T47D (cell line): Measurements from ENCODE around the gene EXOC1.

Experiments used
- DNase-seq, 2 experiments: peaks; one replicate each; pipeline versions ENCODE4 v3.0.0 to v3.0.0-alpha.2; 2011 to 2012; ENCODE audit warnings: low read depth in 1 of 2, low spot score in 1 of 2
- JUND ChIP-seq: IDR thresholded peaks from 2 replicates; pipeline ENCODE4 v1.6.1; 2012; ENCODE audit warnings: low read depth
- in situ Hi-C: cut with HindIII; loops from 2 replicates; pipeline ENCODE4 v1.10.0; 2016; ENCODE audit warnings: low sequenced_read_pairs, low pct_unique_long_range_greater_than_20kb

The EXOC1 gene

DNA sequence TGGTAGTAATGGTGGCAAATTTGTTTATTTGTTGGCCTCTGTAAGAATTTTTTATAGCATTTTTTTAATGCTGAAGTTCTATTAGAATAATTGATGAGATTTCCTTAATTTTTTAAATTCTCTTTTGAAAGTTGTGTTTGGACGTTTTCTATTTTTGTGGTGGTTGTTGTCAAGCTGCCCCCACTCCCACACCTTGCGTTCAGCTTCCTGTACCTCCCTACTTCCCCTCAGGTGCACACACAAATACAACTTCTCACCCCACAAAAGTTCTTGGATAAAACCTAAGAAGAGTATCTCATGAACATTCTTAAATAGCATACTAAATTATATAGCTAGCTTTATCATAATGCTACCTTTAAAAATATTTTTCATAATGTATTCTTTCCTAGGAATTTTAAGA is 38.7 kb downstream of the EXOC1 start:
- no peak for DNase-seq
- in situ Hi-C loops = no loop called here
- no peak for TF ChIP-seq JUND

DNA sequence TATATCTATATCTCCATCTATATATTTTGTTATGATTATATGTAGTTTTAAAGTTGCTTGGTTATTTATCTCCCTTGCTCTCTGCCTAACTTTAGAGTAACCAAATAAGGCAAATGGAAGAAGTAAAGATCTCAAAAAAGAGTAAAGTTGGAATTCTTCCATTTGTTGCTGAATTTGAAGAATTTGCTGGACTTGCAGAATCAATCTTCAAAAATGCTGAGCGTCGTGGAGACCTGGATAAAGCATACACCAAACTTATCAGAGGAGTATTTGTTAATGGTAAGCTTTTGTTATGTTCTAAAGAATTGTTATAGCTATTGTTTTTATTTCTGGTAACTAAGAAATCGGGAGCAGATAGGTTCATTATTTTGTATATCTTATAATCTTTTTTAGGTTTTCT is 43.2 kb downstream of the EXOC1 start:
- no peak for DNase-seq
- in situ Hi-C loops = no loop called here

DNA sequence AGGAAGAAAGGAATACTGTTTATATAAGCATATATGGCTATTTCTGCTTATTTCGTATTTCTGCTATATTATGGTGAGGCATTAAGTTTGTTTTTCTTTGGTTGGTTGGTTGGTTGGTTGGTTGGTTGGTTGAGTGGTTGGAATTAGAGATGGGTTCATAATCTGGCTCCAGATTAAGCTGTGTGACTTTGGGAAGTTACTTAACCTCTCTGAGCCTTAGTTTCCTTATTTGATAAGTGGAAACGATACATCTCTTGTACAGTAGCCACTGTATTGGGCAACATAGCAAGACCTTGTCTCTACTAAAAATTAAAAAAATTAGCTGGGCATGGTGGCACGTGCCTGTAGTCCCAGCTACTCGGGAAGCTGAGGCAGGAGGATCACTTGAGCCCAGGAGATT is 49.2 kb downstream of the EXOC1 start:
- no peak for DNase-seq
- in situ Hi-C loops = no loop called here
- TF ChIP-seq JUND = no peak

More for the DNA sequence above, 43.2 kb downstream of the EXOC1 start:
- TF ChIP-seq JUND = no peak

DNA sequence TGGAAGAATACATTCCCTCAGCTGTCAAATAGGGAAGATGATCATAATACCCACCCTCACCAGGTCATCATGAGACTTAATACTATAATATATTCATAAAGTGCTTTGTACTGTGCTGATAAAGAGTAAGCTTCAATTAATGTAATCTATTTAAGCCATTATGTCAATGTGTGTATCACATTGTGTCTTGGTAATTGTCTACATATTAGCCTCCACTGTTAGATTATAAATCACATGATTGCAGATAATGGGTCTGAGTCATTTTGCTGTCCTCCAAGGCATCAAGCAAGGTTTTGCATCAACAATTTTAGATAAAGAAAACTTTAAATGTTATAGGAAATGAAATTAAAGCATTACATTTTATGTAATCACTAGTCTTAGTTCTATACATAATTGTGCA is 50.1 kb downstream of the EXOC1 start:
- TF ChIP-seq JUND = no peak
- no peak for DNase-seq
- in situ Hi-C loops = no loop called here

DNA sequence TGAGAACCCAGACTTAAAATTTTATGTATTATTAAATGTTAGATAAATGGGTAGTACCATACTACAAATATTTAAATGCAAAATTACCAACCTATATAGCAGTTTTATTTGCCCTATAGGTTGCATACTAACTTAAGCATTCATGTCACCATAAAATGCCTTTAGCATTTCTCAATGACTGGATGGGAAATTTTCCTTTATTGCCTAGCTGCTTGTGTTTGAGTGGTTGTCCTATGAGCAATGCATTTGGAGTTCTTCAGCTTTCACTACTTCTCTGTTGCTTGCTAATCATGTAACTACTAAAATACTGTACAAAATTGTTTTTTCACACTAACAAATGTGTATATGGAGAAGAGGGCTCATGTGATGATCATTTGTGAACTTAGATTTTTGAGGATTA is 51.1 kb downstream of the EXOC1 start:
- DNase-seq = no peak
- in situ Hi-C loops = no loop called here
- TF ChIP-seq JUND = no peak

DNA sequence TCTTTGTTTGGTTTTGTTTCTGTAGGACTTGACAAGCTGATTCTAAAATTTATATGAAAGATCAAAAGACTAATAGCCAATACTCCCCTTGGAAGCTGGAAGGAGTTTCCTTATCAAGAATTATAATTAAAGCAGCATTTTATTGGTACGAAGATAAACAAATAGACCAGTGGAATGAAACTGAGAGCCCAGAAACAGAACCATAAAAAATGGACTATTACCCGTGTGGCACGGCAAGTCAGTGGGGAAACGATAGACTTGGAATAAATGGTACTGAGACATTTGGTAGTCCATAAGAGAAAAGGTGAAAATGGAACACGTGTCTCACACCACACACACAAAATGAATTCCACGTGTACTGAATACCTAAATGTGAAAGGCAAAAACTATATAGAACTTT is 52.9 kb downstream of the EXOC1 start:
- in situ Hi-C loops = no loop called here
- TF ChIP-seq JUND = no peak
- no peak for DNase-seq

DNA sequence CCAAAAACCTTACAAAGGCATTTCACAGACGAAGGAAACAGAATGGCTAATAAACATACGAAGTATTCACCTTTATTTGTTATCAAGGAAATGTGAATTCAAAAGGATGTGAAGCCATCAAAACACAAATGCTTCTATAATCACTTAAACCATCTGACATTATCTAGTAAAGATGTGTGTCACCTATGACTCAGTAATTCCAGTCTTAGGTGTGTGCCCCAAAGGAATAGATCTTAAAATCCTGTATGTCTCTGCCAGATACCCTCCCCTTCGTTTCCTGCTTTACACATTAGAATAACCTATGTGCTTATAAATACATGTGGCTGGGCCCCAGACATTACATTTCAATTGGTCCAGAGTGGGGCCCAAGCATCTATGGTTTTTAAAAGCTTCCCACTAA is 53.5 kb downstream of the EXOC1 start:
- in situ Hi-C loops = no loop called here
- TF ChIP-seq JUND = no peak
- no peak for DNase-seq

DNA sequence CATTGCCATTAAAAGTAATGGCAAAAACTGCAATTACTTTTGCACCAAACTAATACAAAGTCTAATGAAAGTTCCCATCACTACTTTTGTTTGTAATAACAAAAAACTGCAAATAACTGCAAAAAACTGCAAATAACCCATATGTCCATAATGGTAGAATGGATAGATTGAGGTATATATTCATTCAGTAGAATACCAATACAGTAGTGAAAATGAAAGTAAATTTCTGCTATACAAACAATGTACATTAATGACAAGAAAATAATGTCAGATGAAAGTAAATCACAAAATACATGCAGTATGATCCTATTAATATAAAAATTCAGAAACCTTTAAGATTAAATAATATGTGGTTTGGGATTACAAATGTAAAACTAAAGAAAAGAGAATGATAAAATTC is 54.0 kb downstream of the EXOC1 start:
- no peak for DNase-seq
- TF ChIP-seq JUND = no peak
- in situ Hi-C loops = no loop called here

DNA sequence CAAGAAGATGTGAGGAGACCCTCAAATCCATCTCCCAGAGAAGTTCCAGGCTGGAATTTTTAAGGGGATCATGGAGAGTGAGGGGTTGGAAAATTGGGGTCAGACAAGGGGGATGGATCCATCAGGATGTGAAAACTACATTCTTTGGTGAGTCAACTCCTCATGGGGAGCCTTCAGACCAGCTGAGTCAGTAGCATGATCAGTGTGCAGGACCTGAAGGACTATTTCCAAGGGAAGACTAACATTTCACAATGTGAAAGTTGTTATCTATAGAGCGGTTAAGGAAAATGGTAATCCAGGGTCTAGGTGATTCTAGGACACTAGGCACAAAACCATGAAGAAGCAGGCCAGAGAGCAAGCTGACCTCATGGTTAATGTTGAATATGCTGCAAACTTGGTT is 56.7 kb downstream of the EXOC1 start:
- in situ Hi-C loops = no loop called here
- no peak for TF ChIP-seq JUND
- no peak for DNase-seq

DNA sequence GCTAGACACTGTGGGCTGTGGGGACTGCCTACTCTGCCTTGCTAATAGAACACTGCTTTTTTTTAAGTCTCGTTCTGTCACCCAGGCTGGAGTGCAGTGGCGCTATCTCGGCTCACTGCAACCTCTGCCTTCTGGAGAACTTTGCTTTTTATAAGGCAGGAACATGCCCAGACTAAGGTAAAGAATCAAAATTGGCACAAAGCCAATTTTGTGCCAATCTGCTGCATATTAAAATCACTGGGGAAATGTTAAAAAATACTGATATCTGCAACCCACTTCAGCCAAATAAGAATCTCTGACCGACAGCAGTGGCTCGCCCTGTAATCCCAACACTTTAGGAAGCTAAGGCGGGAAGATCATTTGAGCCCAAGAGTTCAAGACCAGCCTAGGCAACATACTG is 58.8 kb downstream of the EXOC1 start:
- in situ Hi-C loops = no loop called here
- no peak for DNase-seq
- TF ChIP-seq JUND = no peak

DNA sequence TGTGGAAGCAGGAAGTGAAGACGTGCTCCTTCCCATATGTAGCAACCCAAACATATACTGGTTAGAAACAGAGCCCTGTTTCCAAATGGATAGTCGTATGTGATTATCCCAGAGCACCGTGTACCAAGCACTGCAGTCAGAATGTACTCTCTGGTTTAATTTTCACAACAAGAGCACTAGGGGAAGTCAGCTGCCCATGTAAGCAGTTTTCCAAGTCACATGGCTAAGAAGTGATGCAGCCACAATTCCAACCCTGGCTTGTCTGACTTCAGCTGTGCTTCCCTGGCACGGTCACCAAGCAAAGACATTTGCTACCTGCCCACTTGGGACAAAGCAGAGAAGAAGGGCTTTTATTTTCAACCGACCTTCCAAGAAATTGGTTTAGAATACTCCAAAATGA is 67.1 kb downstream of the EXOC1 start:
- in situ Hi-C loops = no loop called here
- TF ChIP-seq JUND = no peak
- DNase-seq = no peak

DNA sequence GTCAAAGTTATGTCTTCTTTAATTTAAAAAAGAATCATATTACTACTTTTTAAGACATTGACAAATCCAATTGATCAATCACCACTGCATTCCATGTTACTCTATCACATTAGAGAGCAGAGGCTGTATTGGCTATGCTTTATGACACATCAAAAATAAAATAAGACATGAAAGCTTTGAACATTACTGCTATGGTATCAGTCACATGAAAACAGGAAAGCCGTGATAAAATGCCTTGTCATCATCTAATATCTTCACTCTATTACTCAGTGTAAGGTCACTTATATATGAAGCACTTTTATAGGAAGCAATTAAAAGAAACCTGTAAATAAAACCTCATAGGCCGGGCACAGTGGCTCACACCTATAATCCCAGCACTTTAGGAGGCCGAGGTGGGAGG is 67.6 kb downstream of the EXOC1 start:
- in situ Hi-C loops = no loop called here
- TF ChIP-seq JUND = no peak
- DNase-seq = no peak

DNA sequence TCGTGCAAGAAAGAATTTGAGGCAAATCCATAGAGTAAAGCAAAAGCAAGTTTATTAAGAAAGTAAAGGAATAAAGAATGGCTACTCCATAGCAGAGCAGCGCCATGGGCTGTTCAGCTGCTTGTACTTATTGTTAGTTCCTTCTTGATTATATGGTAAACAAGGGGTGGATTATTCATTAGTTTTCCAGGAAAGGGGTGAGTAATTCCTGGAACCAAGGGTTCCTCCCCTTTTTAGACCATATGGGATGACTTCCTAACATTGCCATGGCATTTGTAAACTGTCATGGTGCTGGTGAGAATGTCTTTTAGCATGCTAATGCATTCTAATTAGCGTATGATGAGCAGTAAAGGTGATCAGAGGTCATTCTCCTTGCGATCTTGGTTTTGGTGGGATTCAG is 71.8 kb downstream of the EXOC1 start:
- no peak for DNase-seq
- no peak for TF ChIP-seq JUND
- in situ Hi-C loops = no loop called here

DNA sequence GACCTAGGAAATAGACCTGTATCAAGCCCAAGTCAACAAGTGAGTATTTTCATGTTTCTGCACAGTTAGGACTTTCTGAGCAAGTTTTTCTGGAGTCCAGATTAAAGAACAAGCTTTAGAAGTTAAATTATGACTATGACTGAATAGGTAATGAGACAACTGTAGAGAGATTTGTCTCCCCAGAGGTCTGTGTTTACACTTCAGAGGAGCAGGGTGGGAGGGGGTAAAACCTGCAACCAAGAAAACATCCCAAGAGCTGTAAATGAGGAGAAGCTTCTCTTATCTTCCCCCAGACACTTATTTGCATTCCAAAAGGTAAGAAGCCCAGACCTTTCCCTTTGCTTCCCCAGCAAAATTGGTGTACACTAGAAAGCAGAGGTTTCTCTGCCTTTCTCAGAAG is 73.2 kb downstream of the EXOC1 start:
- no peak for DNase-seq
- in situ Hi-C loops = no loop called here

More for the DNA sequence above, 73.2 kb downstream of the EXOC1 start:
- no peak for TF ChIP-seq JUND
